GM06990 (cell line): ENCODE measurements around the gene JCHAIN.
"Not testable (repeated sequence)": the region's sequence is repeated elsewhere in the genome, so short reads cannot be mapped to it uniquely, and the experiment has no call there.

Experiments
- DNase-seq: peaks from one replicate; pipeline ENCODE4 v3.0.0-alpha.2; 2011; ENCODE audit not compliant: insufficient read length; ENCODE audit errors: extremely low read depth
- H3K27me3 ChIP-seq: replicated peaks from 2 replicates; pipeline ENCODE4 v1.6.0; 2011; ENCODE audit warnings: low read length; ENCODE audit not compliant: control insufficient read depth, insufficient read depth
- H3K36me3 ChIP-seq: 2 replicates; pipeline ENCODE4 v1.5.1; 2011; ENCODE audit warnings: low read length; ENCODE audit not compliant: control insufficient read depth, insufficient read depth
- H3K4me3 ChIP-seq: replicated peaks from 2 replicates; pipeline ENCODE4 v1.5.1; 2011; ENCODE audit warnings: low read depth, mild to moderate bottlenecking, control low read depth, low read length
- TF ChIP-seq, protein P1 (sequence below): IDR thresholded peaks from 2 replicates; pipeline ENCODE4 v1.5.1; 2011; ENCODE audit warnings: low read length, control low read depth, mild to moderate bottlenecking, inconsistent platforms; ENCODE audit not compliant: insufficient read depth, poor library complexity, severe bottlenecking

JCHAIN gene

DNA sequence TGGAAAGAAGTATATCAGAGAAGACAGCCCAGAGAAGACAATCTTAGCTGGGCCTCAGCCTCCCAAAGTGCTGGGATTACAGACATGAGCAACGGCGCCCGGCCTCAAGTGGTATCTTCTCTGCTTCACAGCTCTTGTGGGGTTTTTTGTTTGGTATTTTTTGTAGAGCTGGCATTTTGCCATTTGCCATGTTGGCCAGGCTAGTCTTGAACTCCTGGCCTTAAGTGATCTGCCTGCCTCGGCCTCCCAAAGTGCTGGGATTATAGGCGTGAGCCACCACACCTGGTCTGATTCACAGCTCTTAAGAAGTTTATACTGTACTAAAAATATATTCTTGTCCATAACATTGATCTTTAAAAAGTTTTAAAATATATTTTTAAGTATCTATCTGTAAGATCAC is 34.4 kb upstream of the JCHAIN start:
- Histone ChIP-seq H3K27me3 (no peaks in the 10 kb centered on the region), H3K4me3 (no peak overlapping the region), H3K36me3 (no peaks in the 10 kb centered on the region)
- DNase-seq, result no peak
- TF ChIP-seq, protein P1, sequence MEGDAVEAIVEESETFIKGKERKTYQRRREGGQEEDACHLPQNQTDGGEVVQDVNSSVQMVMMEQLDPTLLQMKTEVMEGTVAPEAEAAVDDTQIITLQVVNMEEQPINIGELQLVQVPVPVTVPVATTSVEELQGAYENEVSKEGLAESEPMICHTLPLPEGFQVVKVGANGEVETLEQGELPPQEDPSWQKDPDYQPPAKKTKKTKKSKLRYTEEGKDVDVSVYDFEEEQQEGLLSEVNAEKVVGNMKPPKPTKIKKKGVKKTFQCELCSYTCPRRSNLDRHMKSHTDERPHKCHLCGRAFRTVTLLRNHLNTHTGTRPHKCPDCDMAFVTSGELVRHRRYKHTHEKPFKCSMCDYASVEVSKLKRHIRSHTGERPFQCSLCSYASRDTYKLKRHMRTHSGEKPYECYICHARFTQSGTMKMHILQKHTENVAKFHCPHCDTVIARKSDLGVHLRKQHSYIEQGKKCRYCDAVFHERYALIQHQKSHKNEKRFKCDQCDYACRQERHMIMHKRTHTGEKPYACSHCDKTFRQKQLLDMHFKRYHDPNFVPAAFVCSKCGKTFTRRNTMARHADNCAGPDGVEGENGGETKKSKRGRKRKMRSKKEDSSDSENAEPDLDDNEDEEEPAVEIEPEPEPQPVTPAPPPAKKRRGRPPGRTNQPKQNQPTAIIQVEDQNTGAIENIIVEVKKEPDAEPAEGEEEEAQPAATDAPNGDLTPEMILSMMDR, result no peak

DNA sequence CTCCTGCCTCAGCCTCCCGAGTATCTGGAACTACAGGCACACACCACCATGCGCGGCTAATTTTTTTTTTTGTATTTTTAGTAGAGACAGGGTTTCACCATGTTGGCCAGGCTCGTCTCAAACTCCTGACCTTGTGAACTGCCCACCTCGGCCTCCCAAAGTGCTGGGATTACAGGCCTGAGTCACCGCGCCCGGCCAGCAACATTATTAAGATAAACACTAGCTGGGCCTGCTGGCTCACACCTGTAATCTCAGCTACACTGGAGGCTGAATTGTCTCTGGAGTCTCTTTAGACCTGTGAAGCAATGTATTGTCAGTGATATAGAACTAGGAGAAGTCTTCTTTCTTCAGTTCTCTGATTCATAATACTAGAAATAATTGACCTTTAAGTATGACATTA is 32.1 kb upstream of the JCHAIN start:
- not testable (repeated sequence) for H3K27me3 ChIP-seq, DNase-seq, H3K36me3 ChIP-seq, H3K4me3 ChIP-seq

DNA sequence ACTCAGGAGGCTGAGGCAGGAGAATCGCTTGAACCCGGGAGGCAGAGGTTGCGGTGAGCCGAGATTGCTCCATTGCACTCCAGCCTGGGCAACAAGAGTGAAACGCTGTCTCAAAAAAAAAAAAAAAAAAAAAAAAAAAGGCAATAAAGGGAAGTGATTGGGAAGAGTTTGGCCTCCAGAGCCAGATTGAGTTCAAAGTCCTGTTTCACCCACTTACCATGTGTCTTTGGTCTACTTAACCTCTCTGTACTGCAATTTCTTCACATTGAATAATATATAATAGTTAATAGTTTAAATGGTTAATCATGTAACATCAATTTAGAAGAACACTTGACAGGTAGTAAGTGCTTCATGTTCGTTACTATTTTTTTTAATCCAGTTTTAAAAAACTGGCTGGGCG is 28.3 kb upstream of the JCHAIN start:
- H3K27me3 ChIP-seq, DNase-seq, H3K36me3 ChIP-seq, H3K4me3 ChIP-seq: not testable (repeated sequence)

DNA sequence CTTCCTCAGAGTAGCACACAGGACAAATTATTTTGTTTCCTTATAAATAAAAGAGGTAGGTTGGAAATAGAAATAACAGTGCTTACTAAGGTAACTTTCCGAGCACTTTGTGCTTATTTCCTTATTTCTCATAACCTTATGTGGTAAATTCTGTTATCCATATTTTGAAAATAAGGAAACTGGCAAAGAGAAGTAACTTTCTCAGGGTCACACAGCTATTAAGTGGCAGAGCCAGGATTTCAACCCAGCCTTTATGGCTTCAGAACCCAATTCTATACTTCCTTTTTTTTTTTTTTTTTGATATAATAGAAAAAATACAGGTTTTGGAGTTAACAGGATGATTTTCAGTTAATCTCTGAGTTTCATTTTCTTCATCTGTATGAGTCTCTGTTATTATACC is 25.4 kb upstream of the JCHAIN start:
- Histone ChIP-seq H3K36me3 (no peaks in the 10 kb centered on the region), H3K27me3 (no peaks in the 10 kb centered on the region), H3K4me3 (peak overlapping the region; percentile 22; the same call in 1 of the 2 replicates)
- TF ChIP-seq, protein P1, result no peak
- DNase-seq, result no peak

DNA sequence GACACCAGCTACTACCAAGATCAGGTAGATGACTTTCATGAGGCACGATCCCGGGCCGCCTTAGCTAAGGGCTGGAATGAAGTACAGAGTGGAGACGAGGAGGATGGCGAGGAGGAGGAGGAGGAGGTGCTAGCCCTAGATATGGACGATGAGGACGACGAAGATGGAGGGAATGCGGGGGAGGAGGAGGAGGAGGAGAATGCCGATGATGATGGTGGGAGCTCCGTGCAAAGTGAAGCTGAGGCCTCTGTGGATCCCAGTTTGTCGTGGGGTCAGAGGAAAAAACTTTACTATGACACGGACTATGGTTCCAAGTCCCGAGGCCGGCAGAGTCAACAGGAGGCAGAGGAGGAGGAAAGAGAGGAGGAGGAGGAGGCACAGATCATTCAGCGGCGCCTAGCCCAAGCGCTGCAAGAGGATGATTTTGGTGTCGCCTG is 22.5 kb upstream of the JCHAIN start:
- H3K27me3 ChIP-seq, result no peaks in the 10 kb centered on the region
- TF ChIP-seq, protein P1, result no peak
- DNase-seq, result no peak
- H3K36me3 ChIP-seq, result no peaks in the 10 kb centered on the region
- H3K4me3 ChIP-seq, result peak overlapping the region; percentile 96

DNA sequence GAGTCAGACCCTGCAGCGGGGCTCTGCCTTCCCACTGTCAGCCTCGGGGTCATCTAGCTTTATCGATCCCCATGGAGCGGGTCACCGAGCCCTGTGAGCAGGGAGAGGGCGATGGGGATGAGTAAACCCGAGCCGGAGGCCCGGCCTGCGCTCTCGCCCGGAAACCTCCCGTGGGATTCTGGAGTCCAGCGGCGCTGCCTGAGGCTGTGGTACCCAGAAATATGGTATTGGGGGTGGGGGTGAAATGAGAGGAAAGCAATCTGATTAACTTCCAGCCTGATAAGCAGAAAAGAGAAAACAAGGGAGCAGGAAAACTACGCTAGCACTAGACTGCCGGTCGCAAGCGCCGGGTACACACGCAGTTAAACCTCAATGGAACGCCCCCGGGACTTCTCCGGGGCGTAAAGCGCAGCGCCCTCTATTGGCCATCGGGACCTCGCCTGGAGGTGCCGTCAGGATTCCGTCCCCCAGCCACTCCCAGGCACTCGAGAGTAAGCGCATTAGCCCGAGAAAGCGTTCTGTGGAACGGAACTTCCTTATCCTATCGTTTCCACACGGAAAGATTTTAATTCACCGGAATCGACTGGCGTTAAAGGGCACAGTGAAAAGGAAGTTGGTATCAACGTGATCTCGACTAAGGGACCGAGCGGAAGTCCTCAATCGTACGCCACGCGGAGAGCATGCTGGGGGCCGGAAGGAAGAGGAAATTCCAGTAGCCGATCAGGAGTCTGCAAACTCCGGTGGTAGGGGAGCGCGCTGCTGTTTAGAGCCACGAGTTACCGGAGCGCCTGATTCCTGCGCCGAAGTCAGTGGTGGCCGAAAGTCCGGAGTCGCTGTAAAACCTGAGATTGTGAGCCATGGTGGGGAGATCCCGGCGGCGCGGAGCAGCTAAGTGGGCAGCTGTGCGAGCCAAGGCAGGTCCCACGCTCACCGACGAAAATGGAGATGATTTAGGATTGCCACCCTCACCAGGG is 21.8 kb upstream of the JCHAIN start, which contains the start of gene UTP3:
Gene UTP3, plus strand, starts transcription at position 712 of the 974 bp plus-strand sequence. Its CDS starts 146 bp downstream, at position 858.
- H3K27me3 ChIP-seq, result no peaks in the 10 kb centered on the region
- DNase-seq, result peak; percentile 93
- TF ChIP-seq, protein P1, result peak; percentile 98
- no peaks in the 10 kb centered on the region for H3K36me3 ChIP-seq
- H3K4me3 ChIP-seq, result peak within 1 kb of the TSS; percentile 96
